H9 (cell line): ENCODE results near the gene RHBDD1. TPM values are rescaled to one million over a fixed set of nuclear protein-coding genes. Genes with fewer than 3 reads are reported as not detected.

Experiments used
- DNase-seq: peaks from one replicate; pipeline ENCODE4 v3.0.0-alpha.2; 2017
- H2AFZ ChIP-seq: one replicate; pipeline ENCODE4 v1.6.1; 2013; ENCODE audit warnings: mild to moderate bottlenecking, low read length, control low read depth, moderate library complexity
- H2AK5ac ChIP-seq: 2 replicates; pipeline ENCODE4 v1.6.1; 2013; ENCODE audit warnings: low read length, control low read depth, mixed read lengths; ENCODE audit not compliant: insufficient read length
- H2BK120ac ChIP-seq: one replicate; pipeline ENCODE4 v1.6.1; 2013; ENCODE audit warnings: low read depth, mild to moderate bottlenecking, low read length, control low read depth, inconsistent platforms; ENCODE audit not compliant: poor library complexity, severe bottlenecking
- H2BK12ac ChIP-seq: 2 replicates; pipeline ENCODE4 v1.6.1; 2013; ENCODE audit warnings: low read length, control low read depth, mixed read lengths, low read depth; ENCODE audit not compliant: insufficient read length
- H2BK15ac ChIP-seq: 2 replicates; pipeline ENCODE4 v1.6.1; 2013; ENCODE audit warnings: low read depth, low read length, control low read depth
- H2BK20ac ChIP-seq: one replicate; pipeline ENCODE4 v1.6.1; 2013; ENCODE audit warnings: low read depth, mild to moderate bottlenecking, low read length, control low read depth, inconsistent platforms; ENCODE audit not compliant: poor library complexity, severe bottlenecking
- H2BK5ac ChIP-seq: 2 replicates; pipeline ENCODE4 v1.6.1; 2013; ENCODE audit warnings: low read length, control low read depth, mixed read lengths; ENCODE audit not compliant: insufficient read length
- H3K14ac ChIP-seq: 2 replicates; pipeline ENCODE4 v1.6.1; 2013; ENCODE audit warnings: low read length, control low read depth; ENCODE audit not compliant: insufficient read depth
- H3K18ac ChIP-seq: 2 replicates; pipeline ENCODE4 v1.6.1; 2013; ENCODE audit warnings: low read depth, mild to moderate bottlenecking, mixed read lengths, low read length, control low read depth; ENCODE audit not compliant: insufficient read length
- H3K23ac ChIP-seq: 2 replicates; pipeline ENCODE4 v1.6.1; 2013; ENCODE audit warnings: low read length, control low read depth, mixed read lengths, low read depth; ENCODE audit not compliant: insufficient read length
- H3K23me2 ChIP-seq: 2 replicates; pipeline ENCODE4 v1.6.1; 2013; ENCODE audit warnings: low read depth, mild to moderate bottlenecking, mixed read lengths, low read length, control low read depth; ENCODE audit not compliant: insufficient read length, poor library complexity, severe bottlenecking
- H3K27ac ChIP-seq: 2 replicates; pipeline ENCODE4 v1.5.1; 2013; ENCODE audit warnings: low read length, control low read depth, mixed read lengths, low read depth; ENCODE audit not compliant: insufficient read length
- H3K27me3 ChIP-seq: 2 replicates; pipeline ENCODE4 v1.6.1; 2013; ENCODE audit warnings: low read length, control low read depth, inconsistent platforms; ENCODE audit not compliant: insufficient read depth
- H3K4ac ChIP-seq: 2 replicates; pipeline ENCODE4 v1.6.1; 2013; ENCODE audit warnings: low read depth, mild to moderate bottlenecking, control low read depth, inconsistent platforms, low read length, moderate library complexity
- H3K4me1 ChIP-seq: 2 replicates; pipeline ENCODE4 v1.6.1; 2013; ENCODE audit warnings: low read length, control low read depth, inconsistent platforms; ENCODE audit not compliant: insufficient read depth
- H3K4me2 ChIP-seq: 2 replicates; pipeline ENCODE4 v1.6.1; 2013; ENCODE audit warnings: low read length, control low read depth, mixed read lengths; ENCODE audit not compliant: insufficient read length, insufficient read depth
- H3K56ac ChIP-seq: 2 replicates; pipeline ENCODE4 v1.6.1; 2013; ENCODE audit warnings: low read depth, mild to moderate bottlenecking, mixed read lengths, low read length, control low read depth; ENCODE audit not compliant: insufficient read length
- H3K79me1 ChIP-seq: 2 replicates; pipeline ENCODE4 v1.6.1; 2013; ENCODE audit warnings: low read depth, mild to moderate bottlenecking, moderate library complexity, low read length, control low read depth, inconsistent platforms; ENCODE audit not compliant: insufficient read depth, poor library complexity, severe bottlenecking
- H3K79me2 ChIP-seq: 2 replicates; pipeline ENCODE4 v1.6.1; 2013; ENCODE audit warnings: low read length, control low read depth, inconsistent platforms; ENCODE audit not compliant: insufficient read depth
- H3K9ac ChIP-seq: 2 replicates; pipeline ENCODE4 v1.6.1; 2013; ENCODE audit warnings: low read length, control low read depth, mixed read lengths; ENCODE audit not compliant: insufficient read length; ENCODE audit errors: extremely low read depth
- H3K9me3 ChIP-seq: one replicate; pipeline ENCODE4 v1.6.1; 2013; ENCODE audit warnings: low read depth, low read length, inconsistent platforms; ENCODE audit not compliant: control insufficient read depth
- H3T11ph ChIP-seq: one replicate; pipeline ENCODE4 v1.6.1; 2013; ENCODE audit warnings: mild to moderate bottlenecking, low read length, control low read depth, inconsistent platforms
- H4K20me1 ChIP-seq: one replicate; pipeline ENCODE4 v1.6.1; 2013; ENCODE audit not compliant: control insufficient read depth, insufficient read length, insufficient read depth
- H4K5ac ChIP-seq: 2 replicates; pipeline ENCODE4 v1.6.1; 2013; ENCODE audit warnings: low read depth, mild to moderate bottlenecking, mixed read lengths, low read length, control low read depth; ENCODE audit not compliant: insufficient read length
- H4K8ac ChIP-seq: replicated peaks from 2 replicates; pipeline ENCODE4 v1.6.1; 2013; ENCODE audit warnings: low read length, control low read depth, mixed read lengths, low read depth; ENCODE audit not compliant: insufficient read length
- H4K91ac ChIP-seq: 2 replicates; pipeline ENCODE4 v1.6.1; 2013; ENCODE audit warnings: low read depth, mild to moderate bottlenecking, moderate library complexity, mixed read lengths, low read length, control low read depth; ENCODE audit not compliant: insufficient read length
- H3K27ac Mint-ChIP-seq, 3 experiments: 2 replicates in 2 of 3; 3 replicates in 1 of 3; pipeline ENCODE4 v1.8.0; 2020 to 2021; ENCODE audit warnings: mixed read lengths in 3 of 3, mild to moderate bottlenecking in 1 of 3, moderate library complexity in 1 of 3
- H3K27me3 Mint-ChIP-seq: 2 replicates; pipeline ENCODE4 v1.8.0; 2021; ENCODE audit warnings: low read depth, mild to moderate bottlenecking, moderate library complexity, mixed read lengths
- H3K36me3 Mint-ChIP-seq, 3 experiments: 2 replicates in 2 of 3; 3 replicates in 1 of 3; pipeline ENCODE4 v1.8.0; 2020 to 2021; ENCODE audit warnings: low read depth in 3 of 3, mixed read lengths in 3 of 3; ENCODE audit not compliant: insufficient read depth in 1 of 3
- H3K4me1 Mint-ChIP-seq, 2 experiments: 2 replicates each; pipeline ENCODE4 v1.8.0; 2020; ENCODE audit warnings: mixed read lengths in 2 of 2
- H3K4me3 Mint-ChIP-seq, 2 experiments: 2 replicates in 1 of 2; 3 replicates in 1 of 2; pipeline ENCODE4 v1.8.0; 2020 to 2021; ENCODE audit warnings: mild to moderate bottlenecking in 2 of 2, mixed read lengths in 2 of 2, moderate library complexity in 1 of 2
- H3K9me3 Mint-ChIP-seq, 2 experiments: 2 replicates in 1 of 2; 3 replicates in 1 of 2; pipeline ENCODE4 v1.8.0; 2020; ENCODE audit warnings: mild to moderate bottlenecking in 2 of 2, mixed read lengths in 2 of 2, moderate library complexity in 1 of 2
- CTCF ChIP-seq: fragments of 200-600 bp; sonication (generic); conservative IDR thresholded peaks from 3 replicates; pipeline ENCODE4 v1.8.0; 2021; ENCODE audit warnings: antibody characterized with exemption, mild to moderate bottlenecking
- WGBS: extraction: QIAGEN DNeasy Blood & Tissue Kit; methylation state at CpG from one replicate; pipeline ENCODE4 v1.1.7; 2013; ENCODE audit warnings: missing lambda C conversion rate, low lambda C conversion rate, mixed read lengths; ENCODE audit not compliant: insufficient read length; ENCODE audit errors: extremely low coverage; 5-methylcytosine and 5-hydroxymethylcytosine counted together
- total RNA-seq: library from RNA; stranded (reverse); gene quantifications from 2 replicates; pipeline ENCODE4 v1.2.1, GENCODE V29; 2021

RHBDD1 gene
- total RNA-seq, 1 experiment from 2014 or later = 24.9 TPM

GRCh38 chr2:226818930-226819329 is 16.9 kb upstream of the RHBDD1 start:
- WGBS = no CpG with 5 or more reads among the region's 3 CpGs
- no peak for TF ChIP-seq CTCF
- peaks cover 0 to 3% (median 0%) of the 10 kb centered on the region in 3 experiments; a peak in 1 of 7 replicates for H3K36me3 Mint-ChIP-seq

More at GRCh38 chr2:226818930-226819329, 16.9 kb upstream of the RHBDD1 start:
- no peak overlapping the region for H3K27ac ChIP-seq
- no peak overlapping the region for H3K4me2 ChIP-seq
- no peak overlapping the region for H2AK5ac ChIP-seq
- H4K5ac ChIP-seq = no peak overlapping the region
- H3K23me2 ChIP-seq = no peaks in the 10 kb centered on the region
- no peak overlapping the region for H2BK20ac ChIP-seq
- Mint-ChIP-seq H3K9me3 (peaks cover 3% of the 10 kb centered on the region in 2 experiments; a peak in 1 of 5 replicates), H3K4me1 (peaks cover under 1 to 1% of the 10 kb centered on the region in 2 experiments), H3K4me3 (no peak overlapping the region), H3K27me3 (no peaks in the 10 kb centered on the region), H3K27ac (no peak overlapping the region)
- no peaks in the 10 kb centered on the region for H3K4me1 ChIP-seq
- no peak overlapping the region for H3K56ac ChIP-seq
- H3T11ph ChIP-seq = no peak overlapping the region
- H3K18ac ChIP-seq = no peak overlapping the region
- no peak overlapping the region for H3K4ac ChIP-seq
- no peaks in the 10 kb centered on the region for H3K27me3 ChIP-seq
- no peak overlapping the region for H3K23ac ChIP-seq
- H3K79me2 ChIP-seq = no peaks in the 10 kb centered on the region
- H4K20me1 ChIP-seq = no peaks in the 10 kb centered on the region
- no peaks in the 10 kb centered on the region for H3K9me3 ChIP-seq
- H3K79me1 ChIP-seq = no peaks in the 10 kb centered on the region
- H2BK15ac ChIP-seq = no peak overlapping the region
- H2BK5ac ChIP-seq = no peak overlapping the region
- H3K14ac ChIP-seq = no peak overlapping the region
- DNase-seq = no peak
- H4K91ac ChIP-seq = no peak overlapping the region
- H4K8ac ChIP-seq = no peak overlapping the region
- no peak overlapping the region for H2BK120ac ChIP-seq
- no peak overlapping the region for H2BK12ac ChIP-seq
- no peak overlapping the region for H2AFZ ChIP-seq
- no peak overlapping the region for H3K9ac ChIP-seq
